SHP77 treated with DMSO at 0.1 percent for 48 hours (cell line): ENCODE results near the gene CPEB1.

Experiments used
- DNase-seq: peaks from one replicate; lab custom pipeline; 2025; lab: John Stamatoyannopoulos, UW

The CPEB1 gene

DNA sequence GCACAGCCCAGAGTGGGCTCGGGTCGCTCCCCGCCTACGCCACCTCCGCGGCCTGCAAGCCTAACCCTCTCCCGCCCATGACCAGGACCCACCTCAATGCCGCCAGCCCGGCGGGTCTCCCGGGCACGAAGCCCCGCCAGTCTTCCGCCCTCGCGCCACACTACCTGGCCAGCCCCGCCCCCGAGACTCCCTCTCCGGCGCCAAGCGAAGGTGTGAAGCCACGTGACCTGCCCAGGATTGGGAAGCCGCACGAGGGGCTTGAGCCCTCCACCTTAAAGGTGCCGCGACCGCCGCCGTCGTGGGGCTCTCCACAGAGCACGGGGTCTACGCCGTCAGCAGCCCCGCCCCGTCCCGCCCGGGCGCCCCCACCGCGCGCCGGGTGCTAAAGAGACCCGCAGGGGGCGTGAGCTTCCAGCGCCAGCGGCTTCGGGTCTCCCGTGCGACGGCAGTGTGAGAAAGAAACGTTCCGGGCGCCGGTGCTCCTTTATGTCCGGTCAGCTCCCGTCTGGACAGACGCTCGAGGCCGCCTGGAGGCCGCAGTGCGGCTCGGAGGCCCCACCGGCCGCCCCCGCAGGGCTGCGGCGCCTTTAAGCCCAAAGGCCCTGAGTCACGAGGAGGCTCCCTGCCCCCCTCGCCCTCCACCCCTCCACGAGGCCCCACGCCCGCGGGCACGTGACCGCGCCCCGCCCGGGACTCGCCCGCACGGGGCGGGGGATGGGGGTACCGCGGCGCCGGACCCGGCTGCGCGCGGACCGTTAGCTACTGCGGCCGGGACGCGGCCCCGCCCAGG, at the start of gene CPEB1:
TSS of gene CPEB1 (minus strand) at position 319 of the 790 bp plus-strand sequence. CDS start 18,904 bp downstream, outside the sequence.
- no peak for DNase-seq

DNA sequence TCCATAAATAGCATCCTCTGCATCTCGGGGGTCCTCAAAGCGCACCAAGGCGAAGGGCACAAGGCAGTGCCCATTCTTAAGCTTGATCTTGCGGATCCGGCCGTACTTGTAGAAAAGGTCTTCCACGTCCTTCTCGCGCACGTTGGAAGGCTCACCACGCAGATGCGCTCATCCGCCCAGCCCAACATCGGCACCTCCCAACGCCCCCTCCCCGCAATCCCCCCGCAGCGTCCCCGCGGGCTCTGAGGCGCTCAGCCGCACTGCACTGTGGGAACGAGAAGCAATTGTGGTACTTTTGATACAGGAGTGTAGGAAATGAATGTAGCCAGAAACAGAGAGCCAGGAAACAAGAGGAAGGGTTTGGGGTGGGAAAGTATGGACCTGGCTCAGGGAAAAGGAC, 45.0 kb upstream of the CPEB1 start:
- no peak for DNase-seq

DNA sequence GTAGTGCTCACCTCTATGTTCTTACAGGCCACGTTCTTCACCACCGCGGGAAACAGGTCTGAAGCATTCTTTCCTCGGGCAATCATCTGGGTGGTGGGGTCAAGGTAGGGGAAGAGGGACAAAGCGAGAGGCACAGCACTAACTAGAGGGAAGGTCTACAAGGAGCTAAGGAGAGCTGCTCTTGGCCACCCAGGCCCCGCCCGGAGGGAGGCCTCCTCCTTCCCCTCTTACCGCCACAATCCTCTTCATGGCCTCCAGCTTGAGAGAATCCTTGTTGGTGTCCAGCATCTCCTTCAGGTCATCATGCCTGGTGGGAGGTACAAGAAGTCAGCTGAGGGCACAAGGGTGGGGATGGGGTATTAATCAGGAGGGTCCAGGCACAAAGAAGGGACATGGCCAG, 42.0 kb upstream of the CPEB1 start:
- DNase-seq, result no peak

DNA sequence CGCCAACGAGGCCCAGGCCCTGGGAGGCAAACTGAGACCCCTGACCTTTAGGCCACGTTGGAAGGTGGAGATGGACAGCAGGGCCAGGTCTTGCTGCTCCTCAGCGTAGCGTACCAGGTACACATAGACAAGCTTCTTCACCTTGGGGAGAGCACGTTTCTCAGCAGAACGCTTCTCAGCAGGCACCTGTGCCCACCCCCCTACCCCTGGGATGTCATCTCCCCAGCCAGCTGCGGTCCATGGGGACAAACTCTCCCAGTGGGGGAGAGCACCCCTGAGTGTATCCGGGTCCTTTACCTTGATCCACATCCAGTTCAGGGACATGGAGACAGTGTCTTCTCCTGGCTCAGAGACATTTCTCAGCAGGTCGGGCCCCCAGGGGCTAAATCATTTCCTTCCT, 41.5 kb upstream of the CPEB1 start:
- no peak for DNase-seq

DNA sequence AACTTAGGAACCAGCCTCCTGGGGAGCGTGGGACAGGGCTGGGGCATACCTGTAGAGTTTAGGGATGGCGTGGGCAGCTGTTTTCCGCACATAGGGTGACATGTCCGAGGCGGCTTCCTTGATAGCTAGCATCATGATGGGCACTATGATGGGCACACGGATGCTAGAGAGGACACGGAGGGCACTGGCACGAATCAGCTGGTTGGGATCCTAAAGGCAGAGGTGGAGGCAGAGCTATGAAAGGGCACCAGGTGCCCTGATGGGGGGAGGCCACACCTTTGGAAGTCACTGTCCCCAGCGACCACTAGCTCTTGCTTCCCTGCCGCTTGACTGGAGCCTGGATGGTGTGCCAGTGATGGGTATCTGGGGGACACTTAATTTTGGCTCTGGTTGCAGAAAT, 34.2 kb upstream of the CPEB1 start:
- no peak for DNase-seq

DNA sequence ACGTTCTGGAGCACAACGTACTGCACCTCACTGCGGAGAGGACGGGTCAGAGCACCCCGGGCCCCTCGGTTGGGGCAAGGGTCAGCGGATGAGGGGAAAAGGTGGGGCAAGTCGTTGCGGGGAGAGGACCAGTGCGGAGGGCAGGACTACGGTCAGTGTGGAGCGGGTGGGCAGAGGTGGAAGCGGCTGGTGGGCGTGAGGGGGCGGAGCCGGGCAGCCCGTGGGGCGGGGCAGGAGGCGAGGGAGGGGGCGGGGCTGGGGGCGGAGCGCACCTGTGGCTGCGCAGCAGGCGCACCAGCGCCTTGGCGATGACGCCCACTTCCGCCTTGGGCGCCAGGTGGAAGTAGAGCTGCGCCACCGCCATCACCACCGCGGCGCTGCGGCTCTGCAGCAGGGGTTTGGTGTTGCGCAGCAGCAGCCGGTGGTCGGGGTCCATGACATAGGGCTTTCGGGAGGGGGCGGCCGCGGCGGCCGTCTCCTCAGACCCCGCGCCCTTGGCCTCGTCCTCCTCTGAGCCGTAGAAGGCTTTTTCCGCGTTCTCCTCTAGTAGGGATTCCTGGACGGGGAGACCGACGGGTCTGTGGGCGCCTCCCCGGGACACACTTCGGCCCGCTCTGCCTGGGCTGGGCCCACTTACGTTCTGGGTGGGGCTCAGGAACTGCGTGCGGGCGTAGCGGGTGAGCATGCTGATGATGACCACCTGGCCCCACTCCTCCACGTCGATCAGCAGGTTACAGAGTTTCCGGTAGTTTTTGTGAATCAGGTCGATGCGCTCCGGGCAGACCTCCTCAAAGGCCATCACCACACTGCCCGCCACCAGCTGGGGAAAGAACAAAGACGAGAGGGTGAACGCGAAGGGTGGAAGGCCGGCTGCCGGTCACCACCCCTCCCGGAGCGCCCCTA, 33.3 kb upstream of the CPEB1 start:
- DNase-seq, result no peak

DNA sequence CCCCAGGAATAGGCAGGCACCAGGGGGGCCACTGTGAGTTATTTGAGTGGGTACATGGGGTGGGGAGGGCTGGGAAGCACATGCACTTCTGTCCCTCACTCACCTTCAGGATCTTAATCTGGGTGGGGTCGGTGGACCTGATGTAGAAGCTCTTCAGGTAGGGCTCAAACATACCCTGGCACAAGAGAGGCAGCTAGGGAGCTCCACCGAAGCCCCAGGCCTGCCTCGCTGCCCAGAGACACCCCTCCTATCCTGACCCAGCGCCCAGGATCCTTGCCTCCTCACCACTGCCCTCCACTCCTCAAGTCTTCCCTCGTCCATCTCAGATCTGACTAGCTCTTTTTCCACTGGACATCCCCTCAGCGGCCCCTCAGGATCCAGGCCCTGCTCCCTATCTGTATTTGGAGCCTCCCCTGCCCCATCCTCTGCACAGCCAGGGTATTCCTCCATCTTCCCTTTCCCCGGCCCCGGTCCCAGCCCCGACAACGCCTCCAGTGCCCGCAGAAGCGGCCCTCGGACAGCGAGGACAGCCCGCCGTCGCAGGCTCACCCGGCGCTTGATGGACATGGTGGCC, 32.5 kb upstream of the CPEB1 start:
- no peak for DNase-seq

DNA sequence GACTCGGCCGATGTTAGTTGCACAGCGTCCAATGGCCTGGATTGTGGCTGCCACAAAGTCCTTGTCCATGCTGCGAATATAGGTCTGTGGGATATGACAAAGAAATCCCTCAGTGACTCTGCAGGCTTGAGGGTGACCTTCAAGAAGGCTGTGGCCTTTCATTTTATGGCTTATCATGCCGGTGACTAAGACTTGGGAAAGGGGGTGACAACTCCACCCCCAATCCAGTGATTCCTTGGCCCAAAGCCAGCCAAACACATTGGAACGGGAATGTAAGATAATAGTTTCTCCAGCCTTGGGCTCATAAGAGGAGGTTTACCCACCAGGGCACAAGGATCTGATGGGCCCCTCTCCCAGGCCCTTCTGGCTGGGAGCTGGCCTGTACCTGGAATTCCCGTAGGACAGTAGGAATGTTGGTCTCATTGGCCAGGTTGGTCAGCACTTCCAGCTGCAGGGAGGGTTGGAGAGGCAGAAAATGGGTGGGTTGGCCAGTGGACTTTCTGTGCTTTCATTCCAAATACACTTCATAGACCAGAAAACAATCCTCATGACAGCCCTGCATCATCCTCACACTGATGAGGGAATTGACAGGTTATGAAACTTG, 30.7 kb upstream of the CPEB1 start:
- DNase-seq, result no peak

DNA sequence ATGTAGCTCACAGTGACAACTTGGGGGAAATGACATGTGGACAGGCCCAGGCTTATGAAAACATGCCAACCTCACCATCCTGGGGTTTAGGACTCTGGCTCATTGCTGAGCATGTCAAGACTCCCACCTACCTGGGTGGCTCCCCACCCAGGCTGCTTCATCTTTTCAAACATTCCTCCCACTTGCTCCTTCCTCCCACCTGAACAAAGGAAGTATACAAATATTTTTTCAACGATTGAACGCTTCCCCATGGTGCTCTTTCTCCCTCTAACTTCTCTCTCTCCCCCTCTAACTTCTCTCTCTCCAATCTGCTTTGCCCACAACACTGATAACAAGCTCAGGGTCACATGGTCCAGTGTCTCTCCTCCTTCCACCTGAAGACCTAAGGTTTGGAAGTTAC, 27.7 kb upstream of the CPEB1 start:
- DNase-seq, result no peak

DNA sequence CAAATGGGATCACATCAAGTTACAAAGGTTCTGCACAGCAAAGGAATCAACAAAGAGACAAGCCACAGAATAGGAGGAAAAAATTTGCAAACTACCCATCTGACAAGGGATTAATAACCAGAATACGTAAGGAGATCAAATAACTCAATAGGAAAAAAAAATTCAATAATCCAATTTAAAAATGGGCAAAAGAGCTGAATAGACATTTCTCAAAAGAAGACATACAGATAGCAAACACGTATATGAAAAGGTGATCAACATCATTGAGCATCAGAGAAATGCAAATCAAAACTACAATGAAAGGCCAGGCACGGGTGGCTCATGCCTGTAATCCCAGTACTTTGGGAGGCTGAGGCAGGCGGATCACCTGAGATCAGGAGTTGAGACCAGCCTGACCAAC, 23.5 kb upstream of the CPEB1 start:
- no peak for DNase-seq

DNA sequence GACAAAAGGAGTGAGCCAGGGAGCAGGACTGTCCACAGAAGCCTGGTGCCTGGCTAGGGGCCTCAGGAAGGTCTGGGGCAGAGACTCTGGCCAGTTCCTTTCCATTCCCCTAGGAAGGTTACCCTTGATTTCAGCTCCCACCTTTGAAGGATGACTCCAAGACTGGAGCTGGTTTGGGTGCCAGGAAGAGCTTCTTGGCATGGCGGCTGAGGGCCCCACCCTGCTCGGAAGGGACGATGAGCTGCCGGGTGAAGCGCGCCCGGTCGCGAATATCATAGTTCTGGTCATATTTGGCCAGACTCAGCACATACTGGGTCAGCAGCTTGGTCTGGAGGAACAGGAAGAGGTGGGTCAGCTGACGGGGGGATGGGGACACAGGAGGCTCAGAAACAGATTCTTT, 19.4 kb upstream of the CPEB1 start:
- no peak for DNase-seq

DNA sequence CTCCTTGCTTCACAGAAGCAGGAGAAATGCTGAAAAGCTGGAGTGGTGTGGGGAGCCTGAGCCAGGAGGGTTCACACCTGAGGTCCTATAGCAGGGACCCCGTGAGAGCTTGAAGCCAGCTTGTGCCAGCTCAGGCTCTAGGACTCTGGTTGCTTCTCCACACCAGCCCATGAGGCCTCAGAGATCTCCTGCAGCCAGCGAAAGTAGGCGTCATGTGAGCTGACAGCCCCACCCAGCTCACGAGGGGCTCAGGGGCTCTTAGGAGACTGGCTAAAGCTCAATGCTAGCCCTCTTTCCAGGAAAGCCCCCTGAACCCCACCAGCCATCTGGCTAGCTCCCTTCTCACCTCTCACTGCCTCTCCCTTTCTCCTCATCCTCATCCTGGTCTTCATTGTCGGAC, 16.9 kb upstream of the CPEB1 start:
- no peak for DNase-seq

DNA sequence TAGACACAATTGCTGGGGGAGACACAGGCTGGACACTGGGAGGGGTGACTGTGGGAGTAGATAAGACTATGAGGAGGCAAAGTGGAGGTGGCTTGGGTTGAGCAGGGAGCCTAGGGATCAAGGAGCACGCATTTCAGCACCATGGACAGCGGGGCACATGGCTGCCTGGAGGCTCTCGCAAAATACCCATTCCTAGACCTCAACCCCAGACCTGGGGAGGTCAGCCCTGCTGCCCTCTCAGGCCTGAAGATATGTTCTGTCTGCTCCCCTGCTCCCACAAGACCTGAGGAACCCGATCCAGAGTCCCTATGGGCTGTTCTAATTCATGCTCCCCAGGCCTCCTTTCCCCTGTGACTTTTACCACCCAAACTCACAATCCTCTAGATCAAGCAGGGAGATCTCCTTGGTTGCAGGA, 16.0 kb upstream of the CPEB1 start:
- DNase-seq, result no peak

DNA sequence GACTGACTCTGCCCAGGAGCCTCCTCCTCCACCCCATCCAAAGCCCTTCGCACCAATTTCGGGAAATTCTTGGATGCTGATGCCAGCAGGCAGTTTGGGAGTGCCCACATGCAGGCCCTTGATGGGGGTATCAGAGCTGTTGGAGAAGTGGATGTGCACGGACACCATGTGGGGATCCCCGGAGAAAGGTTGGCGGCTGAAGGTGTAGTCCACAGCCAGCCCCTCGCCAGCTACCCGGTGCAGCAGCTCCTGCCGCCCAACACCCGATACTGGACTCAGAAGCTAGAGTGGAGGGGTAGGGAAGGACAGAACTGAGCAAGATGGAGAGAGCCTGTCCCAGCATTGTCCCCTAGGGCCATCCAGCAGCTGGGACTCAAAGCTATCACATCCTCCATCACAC, 15.5 kb upstream of the CPEB1 start:
- no peak for DNase-seq

DNA sequence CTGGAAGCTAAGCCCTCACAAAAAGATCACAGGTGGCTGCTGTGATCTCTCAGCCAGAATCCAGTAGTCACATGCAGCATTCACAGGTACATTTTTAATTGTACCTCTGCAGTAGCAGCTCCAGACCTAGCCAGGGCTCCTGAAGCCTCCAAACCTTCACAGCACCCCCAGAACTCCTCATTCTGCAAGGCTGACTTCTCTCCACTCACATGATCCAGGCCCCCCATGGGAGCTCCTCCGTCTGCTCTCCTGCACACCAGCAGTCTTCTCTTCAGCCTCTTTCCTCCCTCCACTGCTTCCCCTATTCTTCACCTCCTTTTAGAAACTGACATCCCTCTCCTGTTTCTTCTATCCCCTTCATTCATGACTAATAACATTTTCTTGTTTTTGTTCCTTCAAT, 13.2 kb upstream of the CPEB1 start:
- no peak for DNase-seq

DNA sequence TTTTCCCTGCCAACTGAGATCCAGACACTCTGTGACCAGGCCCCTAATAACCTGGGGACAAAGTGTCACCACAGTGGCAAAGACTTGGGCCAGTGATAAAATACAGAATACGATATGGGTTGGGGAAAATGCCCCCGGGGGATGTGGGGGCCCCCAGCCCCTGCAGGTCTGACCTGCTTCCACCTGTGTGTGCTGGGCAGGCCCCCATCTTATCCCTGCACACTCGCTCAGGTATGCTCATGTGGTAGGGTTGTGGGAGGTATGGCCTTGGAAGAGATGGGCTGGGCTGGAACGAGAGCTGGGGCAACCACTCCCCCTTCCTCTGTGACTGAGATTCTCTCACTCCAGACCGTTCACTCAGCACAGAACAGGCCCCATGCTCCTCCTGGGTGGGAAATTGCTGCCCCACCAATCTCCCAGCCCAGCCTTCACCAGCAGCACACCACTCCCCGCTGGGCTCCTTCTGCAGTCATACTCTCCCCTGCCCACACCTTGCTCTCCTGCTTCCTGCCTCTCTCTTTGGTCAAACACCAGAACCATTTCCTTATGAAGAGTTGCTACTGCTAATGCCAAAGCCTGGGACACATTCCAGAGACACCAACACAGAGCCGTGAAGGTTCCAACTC, 9.6 kb upstream of the CPEB1 start:
- DNase-seq, result no peak

DNA sequence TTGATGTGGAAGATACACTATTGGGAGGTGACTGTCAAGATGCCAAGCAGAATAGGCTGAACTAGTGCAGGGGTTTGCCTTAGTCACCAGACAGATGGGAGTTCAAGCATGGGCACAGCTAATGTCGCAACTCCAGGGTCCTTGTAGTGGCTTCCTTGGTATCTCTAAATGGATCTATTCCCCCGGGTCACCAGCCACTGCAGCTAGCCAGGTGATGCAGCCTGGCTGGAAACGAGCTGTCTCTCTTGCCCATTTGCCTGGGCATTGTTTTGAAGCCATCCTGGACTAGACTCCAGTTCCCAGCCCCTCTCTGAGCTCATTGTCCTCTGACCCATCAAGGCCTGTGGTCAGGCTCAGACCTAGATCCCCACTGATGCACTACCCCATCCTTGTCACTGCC, 8.4 kb upstream of the CPEB1 start:
- DNase-seq, result no peak

DNA sequence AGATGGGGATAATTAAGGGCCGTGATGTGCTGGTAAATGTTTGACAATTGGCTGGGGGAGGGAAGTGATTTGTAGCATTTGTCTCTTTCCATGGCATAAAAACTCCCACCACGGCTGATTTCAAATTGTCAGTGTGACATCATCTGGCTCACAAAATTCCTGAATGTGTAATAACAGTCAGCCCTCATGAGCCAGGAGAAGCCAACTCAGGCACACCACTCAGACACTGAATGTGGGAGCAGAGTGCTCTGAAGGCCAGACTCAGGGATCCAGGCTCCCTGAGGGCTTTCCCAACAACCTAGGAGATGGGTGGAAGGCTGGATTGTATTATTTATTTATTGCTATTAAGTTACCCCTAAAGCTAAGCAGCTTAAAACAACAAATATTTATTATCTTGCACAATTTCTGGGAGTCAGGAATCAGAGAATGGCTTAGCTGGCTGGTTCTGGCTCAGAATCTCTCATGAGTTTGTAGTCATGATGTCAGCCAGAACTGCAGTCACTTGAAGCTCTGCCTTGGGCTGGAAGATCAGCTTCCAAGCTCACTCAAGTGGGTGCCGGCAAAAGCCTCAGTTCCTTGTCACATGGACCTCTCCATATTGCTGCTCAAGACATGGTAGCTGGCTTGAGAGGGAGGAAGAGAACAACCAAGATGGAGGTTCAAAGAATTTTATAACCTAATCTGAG, 6.5 kb upstream of the CPEB1 start:
- no peak for DNase-seq

DNA sequence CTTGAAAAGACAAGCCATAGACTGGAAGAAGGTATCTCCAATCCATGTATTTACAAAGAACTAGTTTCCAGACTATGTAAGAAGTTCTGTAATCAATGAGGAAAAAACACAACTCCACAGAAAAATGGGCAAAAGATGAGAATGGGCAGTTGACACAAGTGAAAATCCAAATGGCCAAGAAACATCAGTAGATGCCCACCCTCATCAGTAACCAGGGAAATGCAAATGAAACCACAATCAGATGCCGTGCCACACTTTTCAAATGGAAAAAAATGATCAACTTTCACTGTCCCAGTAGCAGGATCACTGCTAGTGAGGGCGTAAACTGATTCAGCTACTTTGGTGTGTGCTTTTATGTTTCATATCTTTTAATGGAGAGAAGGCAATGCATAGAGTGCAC, 4.5 kb upstream of the CPEB1 start:
- no peak for DNase-seq

DNA sequence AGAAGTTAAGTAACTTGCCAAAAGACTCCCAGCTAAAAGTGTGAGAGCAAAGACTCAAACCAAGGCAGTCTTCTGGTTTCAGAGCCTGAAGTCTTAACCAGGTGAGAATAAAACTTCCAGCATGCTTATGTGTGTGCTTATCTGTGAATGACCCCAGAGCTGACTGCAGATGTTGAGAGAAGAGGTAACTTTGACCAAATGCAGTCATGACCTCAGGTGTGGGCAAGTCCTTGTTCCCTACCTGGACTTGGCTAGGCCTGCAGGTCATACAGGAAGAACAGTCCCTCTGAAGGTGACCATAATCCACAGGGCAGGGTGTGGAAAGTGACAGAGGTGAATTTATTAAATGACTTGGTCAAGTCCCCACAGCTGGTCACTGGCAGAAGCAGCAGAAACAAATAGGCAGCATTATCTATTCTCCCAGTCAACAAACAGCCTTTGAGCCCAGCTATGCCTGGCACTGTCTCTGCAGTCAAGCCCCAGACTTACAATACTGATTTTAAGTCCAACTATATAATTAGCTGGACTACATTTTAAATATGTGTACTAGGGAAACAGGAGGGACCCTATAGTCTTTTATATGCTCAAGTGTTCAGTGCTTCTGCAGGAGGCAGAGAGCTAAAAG, 3.0 kb upstream of the CPEB1 start:
- DNase-seq, result no peak
